DOHH2 (cell line): ENCODE results near the gene SPATA24.

ENCODE experiments used
- H3F3A ChIP-seq: fragments of 200-600 bp; sonication (generic), shearing (Covaris generic); 2 replicates; pipeline ENCODE4 v1.6.0; 2016; ENCODE audit warnings: antibody characterized with exemption, mild to moderate bottlenecking; ENCODE audit not compliant: control insufficient read depth, insufficient read depth
- H3K27ac ChIP-seq: fragments of 200-600 bp; sonication (generic); 2 replicates; pipeline ENCODE4 v1.5.1; 2014; ENCODE audit warnings: low read depth, mild to moderate bottlenecking, low read length, moderate library complexity
- H3K27me3 ChIP-seq: fragments of 200-600 bp; sonication (generic); 2 replicates; pipeline ENCODE4 v1.6.1; 2014; ENCODE audit warnings: mild to moderate bottlenecking, low read length, mixed read lengths; ENCODE audit not compliant: control insufficient read depth
- H3K36me3 ChIP-seq: fragments of 200-600 bp; sonication (generic); 2 replicates; pipeline ENCODE4 v1.6.1; 2014; ENCODE audit warnings: mild to moderate bottlenecking, low read length, moderate library complexity, mixed read lengths; ENCODE audit not compliant: control insufficient read depth
- H3K4me1 ChIP-seq: fragments of 200-600 bp; sonication (generic); 2 replicates; pipeline ENCODE4 v1.6.1; 2014; ENCODE audit warnings: mild to moderate bottlenecking, low read length, mixed read lengths; ENCODE audit not compliant: control insufficient read depth
- H3K4me2 ChIP-seq: fragments of 200-600 bp; sonication (generic); 2 replicates; pipeline ENCODE4 v1.6.0; 2014; ENCODE audit warnings: mild to moderate bottlenecking, low read length, moderate library complexity
- H3K4me3 ChIP-seq: fragments of 200-600 bp; sonication (generic); 2 replicates; pipeline ENCODE4 v1.5.1; 2014; ENCODE audit warnings: mild to moderate bottlenecking, low read length, mixed read lengths
- H3K79me2 ChIP-seq: fragments of 200-600 bp; sonication (generic); 2 replicates; pipeline ENCODE4 v1.6.1; 2014; ENCODE audit warnings: mild to moderate bottlenecking, low read length, mixed read lengths; ENCODE audit not compliant: control insufficient read depth
- H3K9me2 ChIP-seq: fragments of 200-600 bp; sonication (generic); replicated peaks from 2 replicates; pipeline ENCODE4 v1.6.1; 2014; ENCODE audit warnings: mild to moderate bottlenecking, low read length, mixed read lengths; ENCODE audit not compliant: control insufficient read depth
- H3K9me3 ChIP-seq: fragments of 200-600 bp; sonication (generic); 2 replicates; pipeline ENCODE4 v1.6.1; 2014; ENCODE audit warnings: antibody characterized with exemption, low read length, mixed read lengths; ENCODE audit not compliant: control insufficient read depth, insufficient read depth
- H4K20me1 ChIP-seq: fragments of 200-600 bp; sonication (generic); 2 replicates; pipeline ENCODE4 v1.6.0; 2014; ENCODE audit warnings: low read depth, mild to moderate bottlenecking, antibody characterized with exemption, low read length, moderate library complexity; ENCODE audit not compliant: control insufficient read depth, insufficient read depth
- EZH2phosphoT487 ChIP-seq: fragments of 200-600 bp; sonication (generic); IDR thresholded peaks from 2 replicates; pipeline ENCODE4 v1.6.1; 2017; ENCODE audit warnings: borderline replicate concordance, mild to moderate bottlenecking, antibody characterized with exemption, low read length, moderate library complexity, mixed read lengths
- TF ChIP-seq, protein P1 (sequence below): fragments of 200-600 bp; sonication (generic); IDR thresholded peaks from one replicate; pipeline ENCODE4 v1.5.1; 2014; ENCODE audit warnings: antibody characterized with exemption, mild to moderate bottlenecking, low read depth, low read length; ENCODE audit not compliant: poor library complexity, severe bottlenecking

Gene SPATA24

DNA sequence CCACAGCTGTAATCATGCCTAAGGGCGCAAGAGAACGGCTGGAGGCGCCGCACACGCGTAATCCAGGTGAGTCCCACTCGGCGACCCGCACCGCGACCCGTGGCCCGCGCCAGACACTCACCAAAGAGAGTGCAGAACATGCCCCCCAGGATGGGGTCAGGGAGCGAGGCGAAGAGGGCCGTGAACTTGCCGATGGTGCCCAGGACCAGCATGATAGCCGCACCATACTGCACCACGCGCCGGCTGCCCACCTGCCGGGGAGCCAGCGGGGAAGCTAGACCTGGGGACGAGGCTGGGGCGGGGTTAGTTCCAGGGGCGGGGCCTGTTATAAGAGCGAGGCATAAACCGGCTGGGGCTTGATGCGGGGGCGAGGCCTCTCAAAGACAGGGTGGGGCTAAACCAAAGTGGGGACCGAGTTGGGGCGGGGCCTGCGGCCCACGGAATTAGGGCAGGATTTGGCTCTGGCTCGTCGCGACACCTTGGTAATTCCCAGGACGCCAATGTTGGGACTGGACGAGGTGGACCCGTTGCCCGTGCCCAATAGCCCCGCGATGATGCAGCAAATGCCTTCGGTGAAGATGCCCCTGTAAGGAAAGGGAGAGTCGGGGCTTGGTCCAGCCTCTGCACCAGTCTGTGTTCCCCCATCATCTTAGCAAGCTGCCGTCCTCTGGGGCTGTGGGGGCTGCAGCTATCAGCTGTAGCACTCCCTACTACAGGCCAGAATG lies 25.6 kb downstream of the SPATA24 start:
- Histone ChIP-seq H3K36me3 (no peaks in the 10 kb centered on the region), H3K27me3 (no peaks in the 10 kb centered on the region), H3K4me1 (peaks cover 14% of the 10 kb centered on the region), H3K79me2 (no peaks in the 10 kb centered on the region), H3K4me2 (no peak overlapping the region), H3K27ac (no peak overlapping the region), H3F3A (peaks cover 4% of the 10 kb centered on the region), H3K4me3 (no peak overlapping the region), H4K20me1 (no peaks in the 10 kb centered on the region), H3K9me2 (no peaks in the 10 kb centered on the region), H3K9me3 (no peaks in the 10 kb centered on the region)
- TF ChIP-seq, protein P1, sequence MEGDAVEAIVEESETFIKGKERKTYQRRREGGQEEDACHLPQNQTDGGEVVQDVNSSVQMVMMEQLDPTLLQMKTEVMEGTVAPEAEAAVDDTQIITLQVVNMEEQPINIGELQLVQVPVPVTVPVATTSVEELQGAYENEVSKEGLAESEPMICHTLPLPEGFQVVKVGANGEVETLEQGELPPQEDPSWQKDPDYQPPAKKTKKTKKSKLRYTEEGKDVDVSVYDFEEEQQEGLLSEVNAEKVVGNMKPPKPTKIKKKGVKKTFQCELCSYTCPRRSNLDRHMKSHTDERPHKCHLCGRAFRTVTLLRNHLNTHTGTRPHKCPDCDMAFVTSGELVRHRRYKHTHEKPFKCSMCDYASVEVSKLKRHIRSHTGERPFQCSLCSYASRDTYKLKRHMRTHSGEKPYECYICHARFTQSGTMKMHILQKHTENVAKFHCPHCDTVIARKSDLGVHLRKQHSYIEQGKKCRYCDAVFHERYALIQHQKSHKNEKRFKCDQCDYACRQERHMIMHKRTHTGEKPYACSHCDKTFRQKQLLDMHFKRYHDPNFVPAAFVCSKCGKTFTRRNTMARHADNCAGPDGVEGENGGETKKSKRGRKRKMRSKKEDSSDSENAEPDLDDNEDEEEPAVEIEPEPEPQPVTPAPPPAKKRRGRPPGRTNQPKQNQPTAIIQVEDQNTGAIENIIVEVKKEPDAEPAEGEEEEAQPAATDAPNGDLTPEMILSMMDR, result no peak
- no peak for TF ChIP-seq EZH2phosphoT487

DNA sequence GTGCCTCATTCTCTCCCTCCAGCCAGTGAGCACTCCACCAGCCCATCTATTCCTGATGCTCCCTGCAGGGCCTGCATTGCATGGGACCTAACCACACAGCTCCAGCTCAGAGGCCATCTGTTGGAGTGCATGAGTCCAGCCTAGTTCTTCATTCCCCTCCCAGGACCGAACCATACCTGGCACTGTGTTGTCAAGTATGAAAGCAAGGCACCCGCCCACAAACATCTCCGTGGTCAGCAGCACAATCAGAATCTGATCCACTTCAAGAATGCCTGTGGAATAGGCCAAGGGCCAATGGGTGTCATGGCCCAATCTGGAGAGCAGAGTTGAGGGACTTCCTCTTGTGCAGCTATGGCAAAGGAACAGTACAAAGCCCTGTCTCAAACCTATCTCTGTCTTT lies 26.7 kb downstream of the SPATA24 start:
- Histone ChIP-seq H4K20me1 (no peaks in the 10 kb centered on the region), H3K4me3 (no peak overlapping the region)

DNA sequence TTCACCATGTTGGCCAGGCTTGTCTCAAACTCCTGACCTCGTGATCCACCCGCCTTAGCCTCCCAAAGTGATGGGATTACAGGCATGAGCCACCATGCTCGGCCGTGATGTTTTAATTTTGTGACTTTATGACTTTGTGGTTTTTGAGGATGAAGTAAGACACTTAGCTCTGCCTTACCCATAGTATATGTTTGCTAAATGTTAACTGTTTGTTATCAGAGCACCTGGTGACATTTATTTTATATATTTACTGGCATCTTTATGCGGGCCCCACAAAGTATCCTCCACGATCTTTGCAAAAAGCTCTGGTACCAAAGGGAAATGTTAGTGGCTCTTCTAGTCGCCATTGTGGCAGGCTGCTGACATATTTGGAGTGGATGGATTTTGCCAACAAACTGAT lies 27.5 kb downstream of the SPATA24 start:
- Histone ChIP-seq H3K79me2 (no peaks in the 10 kb centered on the region), H3K4me1 (no peaks in the 10 kb centered on the region), H3K36me3 (peaks cover 9% of the 10 kb centered on the region), H3K4me2 (no peak overlapping the region), H3K4me3 (no peak overlapping the region), H3K9me3 (no peaks in the 10 kb centered on the region), H3F3A (peaks cover 8% of the 10 kb centered on the region; the same call in 1 of the 2 replicates), H4K20me1 (no peaks in the 10 kb centered on the region), H3K27ac (no peak overlapping the region), H3K9me2 (no peaks in the 10 kb centered on the region), H3K27me3 (no peaks in the 10 kb centered on the region)
- TF ChIP-seq, protein P1, result no peak
- no peak for TF ChIP-seq EZH2phosphoT487

More for the DNA sequence above, 26.7 kb downstream of the SPATA24 start:
- Histone ChIP-seq H3K27ac (no peak overlapping the region), H3K9me2 (no peaks in the 10 kb centered on the region), H3K4me2 (no peak overlapping the region), H3K36me3 (peaks cover under 1% of the 10 kb centered on the region), H3K4me1 (peaks cover 5% of the 10 kb centered on the region), H3K79me2 (no peaks in the 10 kb centered on the region), H3F3A (0 out of 2 replicates have a peak, but pooled peaks cover 3% of the 10 kb centered on the region), H3K9me3 (no peaks in the 10 kb centered on the region), H3K27me3 (no peaks in the 10 kb centered on the region)
- TF ChIP-seq, protein P1, result no peak
- no peak for TF ChIP-seq EZH2phosphoT487
